Pancreas (tissue), 10 donors: Measurements from ENCODE around the gene STIM1. TPM values are rescaled to one million over a fixed set of nuclear protein-coding genes. Genes with fewer than 3 reads are reported as not detected.

Source experiments
- ATAC-seq, 4 donors: fragments of 200-7000 bp; cut with Tn5 transposase; one replicate each; pipeline versions ENCODE4 v1.8.0 to v1.9.1; 2020; ENCODE audit warnings: mild to moderate bottlenecking in 4 of 4, moderate library complexity in 4 of 4
- DNase-seq, 6 donors: peaks; one replicate each; pipeline ENCODE4 v3.0.0-alpha.2; 2020
- FAIRE-seq: peaks from 2 replicates; lab custom pipeline; 2012; peaks lifted over from hg19 to GRCh38; lab: Jason Lieb, UNC
- H3K27ac ChIP-seq, 4 donors: fragments of 200-600 bp; sonication (generic); 1 replicate in 3 of 4; 2 replicates in 1 of 4; pipeline versions ENCODE4 v1.5.0 to v1.8.0; 2020
- H3K27me3 ChIP-seq, 4 donors: fragments of 200-600 bp; one replicate each; pipeline ENCODE4 v1.8.0; 2021
- H3K36me3 ChIP-seq, 3 donors: fragments of 200-600 bp; sonication (generic) in 1 of 3; one replicate each; pipeline versions ENCODE4 v1.5.0 to v1.8.0; 2020 to 2021
- H3K4me1 ChIP-seq, 3 donors: fragments of 200-600 bp; one replicate each; pipeline ENCODE4 v1.8.0; 2021
- H3K4me3 ChIP-seq, 4 donors: fragments of 200-600 bp; sonication (generic) in 2 of 4; one replicate each; pipeline versions ENCODE4 v1.5.0 to v1.8.0; 2020 to 2021
- H3K9me3 ChIP-seq, 4 donors: fragments of 200-600 bp; one replicate each; pipeline ENCODE4 v1.8.0; 2021
- WGBS, 2 donors: extraction: QIAGEN DNeasy Blood & Tissue Kit; methylation state at CpG; one replicate each; pipeline ENCODE4 v1.1.7; 2013; 5-methylcytosine and 5-hydroxymethylcytosine counted together
- intact Hi-C, 3 donors: fragments of 100-400 bp; cut with DNase I; formaldehyde crosslinking; loops; one replicate each; pipeline versions ENCODE4 v1.11.1 to v1.14.2; 2022
- polyA plus RNA-seq, 2 donors: library from polyadenylated mRNA; stranded (reverse); fragments of 200-250 nt; gene quantifications; one replicate each; pipeline ENCODE4 v1.2.3, GENCODE V29; 2013
- total RNA-seq, 6 donors: library from RNA; stranded (reverse); fragmentation: NEBNext Ultra II Directional in 4 of 6; extraction: Animal tissue kit (Norgen Biotek cat#: 25700) in 4 of 6; gene quantifications; one replicate each; pipeline versions ENCODE4 v1.2.1 to v1.2.4, GENCODE V29; 2021 to 2023
- TF ChIP-seq, protein P1 (sequence below), 4 donors: fragments of 200-600 bp; sonication (generic) in 3 of 4; IDR thresholded peaks; one replicate each; pipeline versions ENCODE4 v1.5.0 to v1.8.0; 2021; ENCODE audit warnings: antibody characterized with exemption in 4 of 4
- donor health status: healthy with polysubstance abuse.
- donor health status: DM: no; HTN: no; CAD: no; lungs with moderate emphysema.
- donor health status: DM: no; HTN: no; CAD: no.
- donor health status: control.
- donor health status: control.
- donor health status: Bipolar disorder and iron deficiency.
- donor health status: DM: yes; HTN: yes; CAD: no.
- donor health status: DM: no; HTN: no; CAD: no.
- donor health status: DM: no; HTN: no; CAD: no.
- donor health status: DM: yes; HTN: yes; CAD: no.

The STIM1 gene
- total and polyA plus RNA-seq, 8 donors: 10.2 to 28.9 (median 18.8) TPM

DNA sequence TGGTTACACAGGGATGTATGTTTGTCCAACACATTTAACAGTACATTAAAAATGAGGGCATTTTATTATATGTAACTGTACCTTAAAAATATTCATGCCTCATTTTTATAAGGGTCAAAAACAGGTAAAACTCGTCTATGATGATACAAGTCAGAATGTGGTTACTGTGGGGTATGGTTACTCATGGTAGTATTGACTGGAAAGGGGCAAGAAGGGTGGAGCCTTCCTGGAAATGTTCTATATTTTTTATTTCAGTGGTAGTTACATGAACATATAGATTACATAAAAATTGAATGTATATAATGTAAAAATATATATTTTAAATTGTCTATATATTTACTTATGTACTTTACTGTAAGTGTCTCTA is 99.8 kb downstream of the STIM1 start:
- TF ChIP-seq, protein P1, sequence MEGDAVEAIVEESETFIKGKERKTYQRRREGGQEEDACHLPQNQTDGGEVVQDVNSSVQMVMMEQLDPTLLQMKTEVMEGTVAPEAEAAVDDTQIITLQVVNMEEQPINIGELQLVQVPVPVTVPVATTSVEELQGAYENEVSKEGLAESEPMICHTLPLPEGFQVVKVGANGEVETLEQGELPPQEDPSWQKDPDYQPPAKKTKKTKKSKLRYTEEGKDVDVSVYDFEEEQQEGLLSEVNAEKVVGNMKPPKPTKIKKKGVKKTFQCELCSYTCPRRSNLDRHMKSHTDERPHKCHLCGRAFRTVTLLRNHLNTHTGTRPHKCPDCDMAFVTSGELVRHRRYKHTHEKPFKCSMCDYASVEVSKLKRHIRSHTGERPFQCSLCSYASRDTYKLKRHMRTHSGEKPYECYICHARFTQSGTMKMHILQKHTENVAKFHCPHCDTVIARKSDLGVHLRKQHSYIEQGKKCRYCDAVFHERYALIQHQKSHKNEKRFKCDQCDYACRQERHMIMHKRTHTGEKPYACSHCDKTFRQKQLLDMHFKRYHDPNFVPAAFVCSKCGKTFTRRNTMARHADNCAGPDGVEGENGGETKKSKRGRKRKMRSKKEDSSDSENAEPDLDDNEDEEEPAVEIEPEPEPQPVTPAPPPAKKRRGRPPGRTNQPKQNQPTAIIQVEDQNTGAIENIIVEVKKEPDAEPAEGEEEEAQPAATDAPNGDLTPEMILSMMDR (IDR thresholded peaks at IDR 0.05): no peak
- DNase-seq: no peak
- WGBS, 2 donors: 77 to 90% methylated on average over 1 of the region's 1 CpG
- Histone ChIP-seq H3K27ac (no peak overlapping the region), H3K9me3 (no peaks in the 10 kb centered on the region), H3K27me3 (no peaks in the 10 kb centered on the region), H3K4me1 (no peaks in the 10 kb centered on the region), H3K36me3 (no peaks in the 10 kb centered on the region), H3K4me3 (no peak overlapping the region)
- no peak for ATAC-seq
- FAIRE-seq: no peak
- intact Hi-C loops: no loop called here

DNA sequence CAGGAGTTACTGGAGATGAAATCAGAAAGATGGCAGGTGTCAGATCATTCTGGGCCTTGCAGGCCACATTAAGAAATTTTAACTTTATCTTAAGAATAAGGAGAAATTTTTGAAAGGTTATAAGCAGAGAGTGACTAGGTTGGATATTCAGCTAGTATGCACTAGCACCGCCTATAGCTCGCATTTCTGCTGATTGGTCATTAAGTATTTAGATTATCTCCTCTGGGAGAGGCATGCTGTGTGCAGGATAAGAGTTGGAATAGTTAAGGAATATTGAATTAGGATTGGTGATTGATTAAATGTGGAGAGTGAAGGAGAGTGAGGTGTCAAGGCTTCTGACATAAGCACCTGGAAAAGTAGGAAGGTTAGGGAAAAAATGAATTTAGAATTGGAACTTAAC is 100.6 kb downstream of the STIM1 start:
- H3K4me1 ChIP-seq: no peaks in the 10 kb centered on the region
- H3K36me3 ChIP-seq: no peaks in the 10 kb centered on the region
- TF ChIP-seq, protein P1 (IDR thresholded peaks at IDR 0.05): no peak
- no peaks in the 10 kb centered on the region for H3K27me3 ChIP-seq
- H3K27ac ChIP-seq: no peak overlapping the region
- no peaks in the 10 kb centered on the region for H3K9me3 ChIP-seq
- intact Hi-C loops: no loop called here
- WGBS, 2 donors: 95 to 99% methylated on average over 2 of the region's 2 CpGs
- no peak for FAIRE-seq
- no peak for DNase-seq
- H3K4me3 ChIP-seq: no peak overlapping the region
- no peak for ATAC-seq

DNA sequence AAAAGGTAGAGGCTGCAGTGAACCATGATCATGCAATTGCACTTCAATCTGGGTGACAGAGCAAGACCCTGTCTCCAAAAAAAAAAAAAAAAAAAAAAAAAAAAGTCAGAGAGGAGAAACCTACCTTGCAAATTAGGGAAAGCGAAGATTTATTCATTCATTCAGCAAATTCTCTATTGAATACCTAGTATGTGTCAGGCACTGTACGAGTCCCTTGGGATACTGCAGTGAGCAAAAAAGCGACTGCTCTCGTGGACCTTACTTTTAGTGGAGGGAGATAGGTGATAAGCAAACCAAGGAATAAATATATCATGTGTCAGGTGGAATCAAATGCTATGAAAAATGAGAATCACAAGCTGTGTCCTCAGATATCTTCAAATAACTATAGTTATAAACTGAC is 101.3 kb downstream of the STIM1 start:
- intact Hi-C loops: no loop called here

DNA sequence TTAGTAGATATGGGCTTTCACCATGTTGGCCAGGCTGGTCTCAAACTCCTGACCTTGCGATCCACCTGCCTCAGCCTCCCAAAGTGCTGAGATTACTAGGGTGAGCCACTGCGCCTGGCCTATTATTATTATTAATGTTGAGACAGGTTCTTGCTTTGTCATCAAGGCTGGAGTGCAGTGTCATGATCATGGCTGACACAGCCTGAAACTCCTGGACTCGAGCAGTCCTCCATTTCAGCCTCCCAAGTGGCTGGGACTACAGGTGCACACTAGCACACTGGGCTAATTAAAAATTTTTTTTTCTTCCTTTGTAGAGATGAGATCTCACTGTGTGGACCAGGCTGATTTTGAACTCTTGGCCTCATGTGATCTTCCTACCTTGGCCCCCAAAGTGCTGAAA is 102.0 kb downstream of the STIM1 start:
- 65 to 82% methylated on average over 3 of the region's 3 CpGs for WGBS, 2 donors
- ATAC-seq: no peak
- FAIRE-seq: no peak

More for the DNA sequence above, 101.3 kb downstream of the STIM1 start:
- Histone ChIP-seq H3K4me1 (no peaks in the 10 kb centered on the region), H3K4me3 (no peak overlapping the region), H3K27ac (no peak overlapping the region), H3K27me3 (no peaks in the 10 kb centered on the region), H3K36me3 (no peaks in the 10 kb centered on the region), H3K9me3 (no peaks in the 10 kb centered on the region)
- WGBS, 2 donors: 96 to 98% methylated on average over 4 of the region's 4 CpGs
- ATAC-seq (no peak), FAIRE-seq (no peak), DNase-seq (no peak)
- TF ChIP-seq, protein P1 (IDR thresholded peaks at IDR 0.05): no peak

DNA sequence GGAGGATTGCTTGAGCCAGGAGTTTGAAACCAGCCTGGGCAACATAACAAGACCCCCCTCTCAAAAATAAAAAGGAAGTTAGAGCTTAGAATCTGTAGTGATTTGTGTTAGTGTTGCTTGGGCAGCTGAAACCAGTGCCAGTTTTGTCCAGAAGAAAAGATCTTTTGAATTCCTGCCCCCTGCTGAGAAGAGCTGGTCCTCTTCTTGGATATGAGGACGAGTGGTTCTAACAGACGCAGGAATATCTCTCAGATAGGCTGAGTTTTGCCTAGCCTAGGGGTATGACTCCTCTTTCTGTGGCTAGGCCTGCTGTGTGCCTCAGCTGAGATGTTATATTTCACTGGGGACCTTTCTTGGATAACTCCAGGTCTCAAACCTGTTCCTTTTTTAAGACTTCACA is 102.8 kb downstream of the STIM1 start:
- Histone ChIP-seq H3K27ac (no peak overlapping the region), H3K36me3 (no peaks in the 10 kb centered on the region), H3K9me3 (no peaks in the 10 kb centered on the region), H3K4me1 (peaks cover 0 to 4% (median 3%) of the 10 kb centered on the region in 3 donors), H3K27me3 (no peaks in the 10 kb centered on the region), H3K4me3 (no peak overlapping the region)
- 73 to 77% methylated on average over 2 of the region's 2 CpGs for WGBS, 2 donors
- intact Hi-C loops: no loop called here
- DNase-seq (no peak), ATAC-seq (no peak), FAIRE-seq (no peak)
- TF ChIP-seq, protein P1 (IDR thresholded peaks at IDR 0.05): no peak

More for the DNA sequence above, 102.0 kb downstream of the STIM1 start:
- Histone ChIP-seq H3K27ac (no peak overlapping the region), H3K36me3 (no peaks in the 10 kb centered on the region), H3K4me3 (no peak overlapping the region), H3K4me1 (no peaks in the 10 kb centered on the region), H3K27me3 (no peaks in the 10 kb centered on the region), H3K9me3 (no peaks in the 10 kb centered on the region)
- DNase-seq: no peak
- TF ChIP-seq, protein P1 (IDR thresholded peaks at IDR 0.05): no peak
- intact Hi-C loops: no loop called here
